SK-N-SH (cell line): Measurements from ENCODE around the gene STX16.

Experiments
- CTCF ChIP-seq: fragments of 200-600 bp; sonication (generic); IDR thresholded peaks from 2 replicates; pipeline ENCODE4 v1.6.1; 2017; ENCODE audit warnings: antibody characterized with exemption, mild to moderate bottlenecking, moderate library complexity
- EZH2phosphoT487 ChIP-seq: fragments of 200-600 bp; sonication (generic); IDR thresholded peaks from 2 replicates; pipeline ENCODE4 v1.6.1; 2017; ENCODE audit warnings: low read depth, mixed run types, mild to moderate bottlenecking, antibody characterized with exemption, moderate library complexity, borderline replicate concordance
- FOXM1 ChIP-seq: IDR thresholded peaks from 2 replicates; pipeline ENCODE4 v1.4.0; 2012; ENCODE audit warnings: low read depth, mild to moderate bottlenecking
- NFIC ChIP-seq: IDR thresholded peaks from 2 replicates; pipeline ENCODE4 v1.4.0; 2012; ENCODE audit warnings: borderline replicate concordance
- PBX3 ChIP-seq: IDR thresholded peaks from 2 replicates; pipeline ENCODE4; 2012
- POLR2AphosphoS5 ChIP-seq: IDR thresholded peaks from 2 replicates; pipeline ENCODE4 v1.6.1; 2012; ENCODE audit warnings: low read depth, low read length
- RAD21 ChIP-seq: IDR thresholded peaks from 2 replicates; pipeline ENCODE4 v1.6.1; 2012; ENCODE audit warnings: mild to moderate bottlenecking, low read length
- RFX5 ChIP-seq: IDR thresholded peaks from 2 replicates; pipeline ENCODE4 v1.6.1; 2012; ENCODE audit warnings: mild to moderate bottlenecking, improper control_type of control experiment, low read length
- TEAD4 ChIP-seq: IDR thresholded peaks from 2 replicates; pipeline ENCODE4 v1.4.0; 2012; ENCODE audit warnings: mild to moderate bottlenecking, borderline replicate concordance; ENCODE audit not compliant: insufficient read depth

GRCh38 chr20:58659841-58660240, 8.8 kb downstream of the STX16 start:
- TF ChIP-seq POLR2AphosphoS5, result no peak
- no peak for TF ChIP-seq TEAD4
- TF ChIP-seq RAD21, result no peak
- no peak for TF ChIP-seq CTCF
- no peak for TF ChIP-seq NFIC
- TF ChIP-seq FOXM1, result no peak
- no peak for TF ChIP-seq EZH2phosphoT487
- no peak for TF ChIP-seq RFX5
- TF ChIP-seq PBX3, result no peak
